Testis (tissue), 2 donors: Measurements from ENCODE around the gene EXOC2.

ENCODE experiments used
- POLR2A ChIP-seq: fragments of 450-650 bp; IDR thresholded peaks from one replicate; pipeline ENCODE4 v1.6.1; 2017; ENCODE audit warnings: antibody characterized with exemption, mild to moderate bottlenecking, moderate library complexity
- TF ChIP-seq, protein P1 (sequence below), 3 experiments: fragments of 450-650 bp in 2 of 3; fragments of 200-600 bp in 1 of 3; sonication (generic) in 1 of 3; IDR thresholded peaks; one replicate each; pipeline ENCODE4 v1.5.1; 2016 to 2019; ENCODE audit warnings: antibody characterized with exemption in 3 of 3, mild to moderate bottlenecking in 2 of 3, moderate library complexity in 1 of 3

DNA sequence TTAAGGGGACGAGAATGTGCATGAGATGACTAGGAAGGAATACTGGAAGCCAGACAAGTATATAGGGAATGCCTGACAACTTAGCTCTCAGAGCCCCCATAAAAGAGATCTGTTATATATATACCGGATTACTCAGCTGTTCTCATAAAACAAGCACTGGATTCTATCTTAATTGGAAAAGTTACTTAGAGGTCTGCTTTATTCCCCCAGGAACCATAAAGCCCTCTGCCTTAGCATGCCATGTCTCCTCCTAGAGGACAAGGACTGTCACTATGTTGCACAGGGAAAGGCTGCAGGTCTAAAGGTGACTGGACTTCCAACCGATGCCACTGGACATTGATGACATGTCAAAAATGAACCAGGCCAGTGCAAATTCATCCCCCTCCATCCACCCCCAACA is 6.4 kb downstream of the EXOC2 start:
- TF ChIP-seq, protein P1, sequence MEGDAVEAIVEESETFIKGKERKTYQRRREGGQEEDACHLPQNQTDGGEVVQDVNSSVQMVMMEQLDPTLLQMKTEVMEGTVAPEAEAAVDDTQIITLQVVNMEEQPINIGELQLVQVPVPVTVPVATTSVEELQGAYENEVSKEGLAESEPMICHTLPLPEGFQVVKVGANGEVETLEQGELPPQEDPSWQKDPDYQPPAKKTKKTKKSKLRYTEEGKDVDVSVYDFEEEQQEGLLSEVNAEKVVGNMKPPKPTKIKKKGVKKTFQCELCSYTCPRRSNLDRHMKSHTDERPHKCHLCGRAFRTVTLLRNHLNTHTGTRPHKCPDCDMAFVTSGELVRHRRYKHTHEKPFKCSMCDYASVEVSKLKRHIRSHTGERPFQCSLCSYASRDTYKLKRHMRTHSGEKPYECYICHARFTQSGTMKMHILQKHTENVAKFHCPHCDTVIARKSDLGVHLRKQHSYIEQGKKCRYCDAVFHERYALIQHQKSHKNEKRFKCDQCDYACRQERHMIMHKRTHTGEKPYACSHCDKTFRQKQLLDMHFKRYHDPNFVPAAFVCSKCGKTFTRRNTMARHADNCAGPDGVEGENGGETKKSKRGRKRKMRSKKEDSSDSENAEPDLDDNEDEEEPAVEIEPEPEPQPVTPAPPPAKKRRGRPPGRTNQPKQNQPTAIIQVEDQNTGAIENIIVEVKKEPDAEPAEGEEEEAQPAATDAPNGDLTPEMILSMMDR (IDR thresholded peaks at IDR 0.05): no peak
- no peak for TF ChIP-seq POLR2A
